Right cardiac atrium (tissue), 5 donors: ENCODE measurements around the gene EPB41L1. TPM values are rescaled to one million over a fixed set of nuclear protein-coding genes. Genes with fewer than 3 reads are reported as not detected.
A peak's percentile ranks its signal among the peaks of the same experiment; 100 is the strongest.

Experiments
- ATAC-seq, 2 donors: fragments of 200-7000 bp; cut with Tn5 transposase; one replicate each; pipeline versions ENCODE4 v1.8.0 to v1.9.1; 2020; ENCODE audit warnings: moderate library complexity in 2 of 2, mild to moderate bottlenecking in 1 of 2
- DNase-seq, 3 donors: peaks; one replicate each; pipeline ENCODE4 v3.0.0-alpha.2; 2020
- H3K27ac ChIP-seq: one replicate; pipeline ENCODE4 v1.5.1; 2013; ENCODE audit warnings: mild to moderate bottlenecking, low read length, control low read depth, moderate library complexity
- H3K27me3 ChIP-seq: one replicate; pipeline ENCODE4 v1.6.1; 2013; ENCODE audit not compliant: control insufficient read depth, insufficient read depth
- H3K4me1 ChIP-seq: one replicate; pipeline ENCODE4 v1.6.1; 2013; ENCODE audit warnings: low read length; ENCODE audit not compliant: control insufficient read depth, insufficient read depth
- H3K4me3 ChIP-seq: one replicate; pipeline ENCODE4 v1.5.1; 2013; ENCODE audit warnings: low read length, control low read depth
- H3K9me3 ChIP-seq: one replicate; pipeline ENCODE4 v1.6.1; 2013; ENCODE audit warnings: low read length; ENCODE audit not compliant: control insufficient read depth
- WGBS: extraction: QIAGEN DNeasy Blood & Tissue Kit; methylation state at CpG from one replicate; pipeline ENCODE4 v1.1.7; 2013; 5-methylcytosine and 5-hydroxymethylcytosine counted together
- intact Hi-C, 4 donors: fragments of 100-400 bp; cut with DNase I; formaldehyde crosslinking; loops; one replicate each; pipeline versions ENCODE4 v1.11.0 to v1.14.0; 2022 to 2023
- polyA plus RNA-seq: library from polyadenylated mRNA; stranded (reverse); fragments of 200-250 nt; gene quantifications from one replicate; pipeline ENCODE4 v1.2.3, GENCODE V29; 2013
- total RNA-seq, 4 donors: library from RNA; stranded (reverse); fragmentation: NEBNext Ultra II Directional; extraction: Animal tissue kit (Norgen Biotek cat#: 25700); gene quantifications; one replicate each; pipeline ENCODE4 v1.2.1, GENCODE V29; 2021
- donor health status: healthy with polysubstance abuse.
- donor health status: DM: no; HTN: yes; CAD: no.
- donor health status: DM: no; HTN: no; CAD: no.
- donor health status: DM: no; HTN: yes; CAD: no; lungs with severe emphysema.
- donor health status: DM: yes; HTN: yes; CAD: no.

The EPB41L1 gene
- total and polyA plus RNA-seq, 5 donors = 12.1 to 33.8 (median 25.0) TPM

GRCh38 chr20:36197271-36197670 lies 42.7 kb downstream of the EPB41L1 start:
- H3K4me1 ChIP-seq = no peaks in the 10 kb centered on the region
- no peaks in the 10 kb centered on the region for H3K27me3 ChIP-seq
- DNase-seq (no peak), ATAC-seq (no peak)
- WGBS = 93% methylated on average over 2 of the region's 2 CpGs
- H3K4me3 ChIP-seq = no peak overlapping the region
- no peak overlapping the region for H3K27ac ChIP-seq
- intact Hi-C loops = loop anchor here in 3 of 4 donors (5.0 kb wide), 2 partner anchors 40 to 205 kb away; no protein-coding TSS in a partner anchor
- H3K9me3 ChIP-seq = no peaks in the 10 kb centered on the region

- Histone ChIP-seq H3K9me3 (no peaks in the 10 kb centered on the region), H3K4me3 (no peak overlapping the region), H3K27ac (no peak overlapping the region), H3K4me1 (no peaks in the 10 kb centered on the region), H3K27me3 (no peaks in the 10 kb centered on the region)
- intact Hi-C loops = loop anchor here in 3 of 4 donors (5.0 kb wide), 4 partner anchors 42 to 243 kb away; no protein-coding TSS in a partner anchor
- 49% methylated on average over 6 of the region's 6 CpGs for WGBS
- peak; percentile 71 for ATAC-seq
- peak; percentile 72 to 89 (median 79) for DNase-seq
These were observed 45.1 kb downstream of the EPB41L1 start for GRCh38 chr20:36199345-36200257.

DNA sequence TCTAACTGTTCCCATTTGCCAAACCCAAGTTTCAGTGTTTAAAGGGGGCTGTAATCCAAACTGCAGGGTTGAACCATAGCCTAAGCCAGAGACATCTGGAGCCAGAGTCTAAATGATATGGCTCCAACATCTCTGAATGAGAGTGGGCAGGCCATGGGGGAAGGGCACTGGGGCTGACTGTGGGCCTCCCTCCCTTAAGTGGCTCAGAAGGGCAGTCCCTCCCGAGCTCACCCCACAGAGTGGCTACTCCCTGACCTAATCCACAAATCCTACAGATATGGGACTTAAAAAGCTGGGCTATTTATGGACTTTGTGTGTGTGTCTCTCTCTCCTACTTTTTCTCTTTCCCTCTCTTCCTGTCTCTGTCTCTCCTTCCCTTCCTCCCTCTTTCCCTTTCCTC lies 45.9 kb downstream of the EPB41L1 start:
- WGBS = 81% methylated on average over 1 of the region's 1 CpG
- no peak for ATAC-seq

DNA sequence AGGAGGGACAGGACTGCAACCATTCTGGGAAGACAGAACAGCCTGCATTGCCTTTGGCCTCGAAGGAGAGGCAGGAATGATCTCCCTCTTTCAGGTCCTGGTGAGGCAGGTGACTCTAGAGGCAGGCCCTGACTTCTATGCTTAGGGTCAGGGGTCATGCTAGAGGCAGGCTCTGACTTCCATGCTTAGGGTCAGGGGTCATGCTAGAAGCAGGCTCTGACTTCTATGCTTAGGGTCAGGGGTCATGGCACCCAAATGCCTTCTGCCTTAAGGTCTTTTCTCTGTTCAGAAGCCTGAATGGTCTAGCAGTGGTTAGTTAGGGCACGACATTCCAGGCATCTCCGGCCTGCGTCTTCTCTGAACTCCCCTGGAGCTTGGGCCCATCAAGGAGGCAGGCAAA lies 46.7 kb downstream of the EPB41L1 start:
- WGBS = 85% methylated on average over 4 of the region's 4 CpGs
- intact Hi-C loops = loop anchor here in 3 of 4 donors (5.0 kb wide), 2 partner anchors 236 to 241 kb away; no protein-coding TSS in a partner anchor

More for the DNA sequence above, 45.9 kb downstream of the EPB41L1 start:
- no peak overlapping the region for H3K4me3 ChIP-seq
- H3K27ac ChIP-seq = no peak overlapping the region
- H3K4me1 ChIP-seq = no peaks in the 10 kb centered on the region
- no peaks in the 10 kb centered on the region for H3K27me3 ChIP-seq
- intact Hi-C loops = loop anchor here in 3 of 4 donors (5.0 kb wide), 2 partner anchors 237 to 242 kb away; no protein-coding TSS in a partner anchor
- no peak for DNase-seq
- H3K9me3 ChIP-seq = no peaks in the 10 kb centered on the region

DNA sequence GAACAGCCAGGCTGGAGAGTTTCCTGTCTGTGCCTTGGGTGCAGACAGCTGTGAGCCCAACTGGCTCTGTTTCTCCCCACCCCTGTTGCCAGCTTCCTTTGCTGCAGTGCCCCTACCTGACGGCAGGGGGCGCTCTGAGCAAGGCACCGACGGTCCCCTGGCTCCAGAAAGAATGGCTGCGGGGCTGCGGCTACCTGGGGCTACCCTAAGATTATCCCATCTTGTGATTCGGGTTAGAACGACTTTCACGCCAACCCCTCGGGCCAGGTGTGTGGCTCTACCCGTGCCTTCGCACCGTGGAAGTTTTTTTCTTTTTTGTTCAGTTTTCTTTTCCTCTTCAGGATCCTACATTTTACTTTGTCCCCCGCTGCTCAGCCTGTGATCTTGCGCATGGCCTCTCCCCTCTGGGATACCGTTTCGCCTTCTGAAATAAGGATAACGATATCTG lies 48.4 kb downstream of the EPB41L1 start:
- H3K4me1 ChIP-seq = no peaks in the 10 kb centered on the region
- no peaks in the 10 kb centered on the region for H3K27me3 ChIP-seq
- 41% methylated on average over 18 of the region's 18 CpGs for WGBS
- DNase-seq (peak; percentile 68 to 87 (median 84)), ATAC-seq (peak; percentile 52 to 77)
- no peaks in the 10 kb centered on the region for H3K9me3 ChIP-seq
- H3K4me3 ChIP-seq = no peak overlapping the region
- no peak overlapping the region for H3K27ac ChIP-seq
- intact Hi-C loops = loop anchor here in 3 of 4 donors (5.0 kb wide), 2 partner anchors 234 to 239 kb away; no protein-coding TSS in a partner anchor

More for the DNA sequence above, 46.7 kb downstream of the EPB41L1 start:
- no peak for DNase-seq
- no peak for ATAC-seq
- Histone ChIP-seq H3K9me3 (no peaks in the 10 kb centered on the region), H3K27ac (no peak overlapping the region), H3K4me3 (no peak overlapping the region), H3K4me1 (no peaks in the 10 kb centered on the region), H3K27me3 (no peaks in the 10 kb centered on the region)

DNA sequence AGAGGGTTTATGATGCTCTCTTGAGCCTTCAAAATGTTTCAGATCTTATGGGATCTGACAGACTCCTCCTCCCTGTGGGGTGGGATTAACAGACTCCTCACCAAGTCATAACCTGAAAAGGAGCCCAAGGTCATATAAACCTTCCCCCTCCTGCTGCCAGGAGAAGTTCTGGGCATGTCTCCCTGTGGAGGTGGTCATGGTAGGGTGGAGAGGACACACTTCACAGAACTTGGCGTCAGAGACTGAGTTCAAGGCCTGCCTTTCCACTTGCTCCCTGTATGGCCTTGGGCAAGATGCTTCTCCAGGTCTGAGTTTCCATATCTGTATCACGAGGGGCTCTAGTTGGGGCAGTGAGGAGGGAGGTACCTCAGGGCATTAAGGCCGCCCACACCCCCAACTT lies 49.3 kb downstream of the EPB41L1 start:
- intact Hi-C loops = loop anchor here in 3 of 4 donors (5.0 kb wide), 2 partner anchors 233 to 238 kb away; no protein-coding TSS in a partner anchor
- Histone ChIP-seq H3K27me3 (no peaks in the 10 kb centered on the region), H3K27ac (no peak overlapping the region), H3K4me3 (no peak overlapping the region), H3K4me1 (no peaks in the 10 kb centered on the region), H3K9me3 (no peaks in the 10 kb centered on the region)
- ATAC-seq (no peak), DNase-seq (no peak)
- 92% methylated on average over 3 of the region's 3 CpGs for WGBS

DNA sequence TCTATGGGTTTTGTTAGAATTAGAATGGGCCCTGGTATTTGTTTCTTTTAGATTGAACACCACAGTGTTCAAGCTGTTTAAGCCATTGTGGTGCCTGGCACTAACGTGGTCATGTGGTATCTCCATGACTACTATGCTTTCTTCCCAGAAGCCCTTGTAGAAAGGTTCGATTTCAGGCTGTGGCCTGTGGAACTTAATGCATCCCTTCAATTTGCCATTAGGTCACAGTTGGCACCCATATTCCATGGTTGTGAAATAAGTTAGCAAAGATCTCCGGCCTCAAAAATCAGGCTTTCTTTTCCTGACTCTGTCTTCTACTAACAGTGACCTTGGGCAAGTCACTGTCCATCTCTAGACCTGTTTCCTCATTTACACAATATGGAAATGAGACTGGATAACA lies 50.5 kb downstream of the EPB41L1 start:
- Histone ChIP-seq H3K27ac (no peak overlapping the region), H3K4me3 (no peak overlapping the region), H3K4me1 (no peaks in the 10 kb centered on the region), H3K27me3 (no peaks in the 10 kb centered on the region), H3K9me3 (no peaks in the 10 kb centered on the region)
- intact Hi-C loops = no loop called here
- 83% methylated on average over 3 of the region's 3 CpGs for WGBS
- no peak for DNase-seq
- ATAC-seq = no peak

DNA sequence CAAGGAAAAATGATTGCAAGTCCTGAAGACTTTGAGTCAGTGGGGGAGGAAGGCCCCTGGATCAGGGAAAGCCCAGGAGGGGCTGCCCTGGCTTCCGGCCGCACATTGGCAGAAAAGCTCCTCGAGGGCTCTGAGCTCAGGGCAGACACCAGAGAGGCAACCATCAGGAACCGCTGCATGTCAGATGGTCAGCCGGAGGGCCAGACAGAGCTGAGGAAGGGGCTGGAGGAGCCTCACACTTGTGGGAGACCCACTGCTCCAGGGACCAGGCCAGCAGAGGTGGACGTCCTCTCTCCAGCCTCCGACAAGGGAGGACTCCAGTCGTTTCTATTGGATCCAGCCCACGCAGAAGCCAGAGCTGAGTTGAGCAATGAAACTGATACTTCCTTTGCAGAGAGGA lies 51.5 kb downstream of the EPB41L1 start:
- no peak for DNase-seq
- no peak overlapping the region for H3K27ac ChIP-seq
- no peaks in the 10 kb centered on the region for H3K4me1 ChIP-seq
- ATAC-seq = no peak
- no peaks in the 10 kb centered on the region for H3K27me3 ChIP-seq
- no peaks in the 10 kb centered on the region for H3K9me3 ChIP-seq
- intact Hi-C loops = no loop called here
- H3K4me3 ChIP-seq = no peak overlapping the region
- 81% methylated on average over 9 of the region's 9 CpGs for WGBS

GRCh38 chr20:36206641-36207040 lies 52.1 kb downstream of the EPB41L1 start:
- ATAC-seq (no peak), DNase-seq (no peak)
- Histone ChIP-seq H3K27ac (no peak overlapping the region), H3K4me3 (no peak overlapping the region), H3K9me3 (no peaks in the 10 kb centered on the region), H3K4me1 (no peaks in the 10 kb centered on the region), H3K27me3 (no peaks in the 10 kb centered on the region)
- intact Hi-C loops = no loop called here
- WGBS = 85% methylated on average over 9 of the region's 9 CpGs

DNA sequence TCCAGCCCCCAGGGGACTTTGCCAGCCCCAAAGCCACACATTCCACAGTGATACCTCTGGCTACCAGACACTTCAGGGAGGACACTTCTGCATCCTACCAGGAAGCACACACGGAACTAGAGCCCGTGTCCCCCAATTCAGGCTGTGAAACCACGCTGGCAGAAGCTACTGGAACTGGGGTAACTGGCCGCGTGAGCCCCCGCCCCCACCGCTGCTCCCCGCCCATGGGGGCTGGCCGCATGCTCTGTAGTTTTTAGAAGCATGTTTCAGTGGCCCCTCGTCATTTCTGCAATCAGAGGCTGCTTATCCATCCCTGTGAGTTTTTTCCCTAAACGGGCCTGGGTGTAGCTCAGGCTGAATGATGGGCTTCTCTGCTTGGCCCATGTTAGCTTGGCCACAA lies 53.1 kb downstream of the EPB41L1 start:
- Histone ChIP-seq H3K9me3 (no peaks in the 10 kb centered on the region), H3K27ac (no peak overlapping the region), H3K27me3 (no peaks in the 10 kb centered on the region), H3K4me3 (no peak overlapping the region), H3K4me1 (no peaks in the 10 kb centered on the region)
- intact Hi-C loops = no loop called here
- ATAC-seq (no peak), DNase-seq (no peak)
- 88% methylated on average over 11 of the region's 11 CpGs for WGBS

DNA sequence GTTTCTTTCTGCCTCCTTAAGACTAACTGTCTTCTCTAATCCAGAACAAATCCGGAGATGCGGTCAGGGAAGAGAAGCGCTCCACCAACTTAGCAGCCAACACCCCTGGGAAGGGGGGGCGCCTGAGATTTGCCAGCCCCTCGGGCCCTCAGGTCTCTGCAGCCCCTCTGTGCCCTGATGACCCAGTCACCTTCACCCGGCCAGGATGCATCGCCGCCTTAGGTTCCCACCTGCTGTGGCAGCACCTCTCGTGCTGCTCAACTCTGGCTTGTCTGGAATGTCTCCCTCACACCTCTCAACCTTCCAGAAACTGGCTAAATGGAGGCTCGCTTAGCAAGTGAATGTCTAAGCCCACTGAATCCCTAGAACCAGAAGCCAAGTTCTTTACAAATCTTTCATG lies 53.7 kb downstream of the EPB41L1 start:
- Histone ChIP-seq H3K27me3 (no peaks in the 10 kb centered on the region), H3K4me3 (no peak overlapping the region), H3K9me3 (no peaks in the 10 kb centered on the region), H3K27ac (no peak overlapping the region), H3K4me1 (no peaks in the 10 kb centered on the region)
- no peak for ATAC-seq
- no peak for DNase-seq
- 83% methylated on average over 10 of the region's 10 CpGs for WGBS
- intact Hi-C loops = no loop called here
